Measurements from ENCODE around the gene PEAR1. TPM values are rescaled to one million over a fixed set of nuclear protein-coding genes. Genes with fewer than 3 reads are reported as not detected.
"Not testable (repeated sequence)": the region's sequence is repeated elsewhere in the genome, so short reads cannot be mapped to it uniquely, and the experiment has no call there.

Gene PEAR1
- total RNA-seq, 1 donor from 2014 or later: 3.9 TPM

DNA sequence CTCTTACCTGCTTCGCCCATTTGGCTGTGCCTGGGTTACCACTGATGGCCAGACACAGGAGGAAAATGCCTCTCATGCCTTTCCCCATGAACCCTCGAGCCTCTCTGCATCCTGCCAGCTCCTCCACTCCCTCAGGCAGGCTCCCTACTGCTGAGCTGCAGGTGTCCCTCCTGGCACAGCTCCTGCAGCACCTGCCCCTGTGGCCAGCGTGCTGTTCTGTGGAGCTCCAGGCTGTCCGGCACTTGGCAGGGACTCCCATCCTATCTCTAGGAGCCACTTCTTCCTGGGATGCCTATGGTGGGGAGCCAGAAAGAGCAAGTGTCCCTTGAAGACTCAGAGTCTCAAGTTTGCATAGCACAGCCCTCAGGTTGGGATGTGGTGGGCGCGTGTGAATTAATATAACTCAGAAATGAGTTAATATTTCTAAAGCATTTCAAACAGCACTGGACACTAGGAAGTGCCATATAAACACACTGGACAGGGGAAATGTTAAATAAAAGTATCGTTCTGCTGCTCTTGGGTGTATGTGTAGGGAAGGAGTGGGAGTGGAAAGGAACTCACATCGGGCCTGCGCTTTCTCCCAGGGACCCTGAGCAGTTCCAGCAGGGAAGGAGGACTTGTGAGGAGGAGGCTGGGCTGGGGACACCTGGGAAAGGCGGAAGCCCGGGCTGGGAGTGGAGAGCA, 29.6 kb downstream of the PEAR1 start:
- DNase-seq (ENCODE audit: low read depth): no peak

DNA sequence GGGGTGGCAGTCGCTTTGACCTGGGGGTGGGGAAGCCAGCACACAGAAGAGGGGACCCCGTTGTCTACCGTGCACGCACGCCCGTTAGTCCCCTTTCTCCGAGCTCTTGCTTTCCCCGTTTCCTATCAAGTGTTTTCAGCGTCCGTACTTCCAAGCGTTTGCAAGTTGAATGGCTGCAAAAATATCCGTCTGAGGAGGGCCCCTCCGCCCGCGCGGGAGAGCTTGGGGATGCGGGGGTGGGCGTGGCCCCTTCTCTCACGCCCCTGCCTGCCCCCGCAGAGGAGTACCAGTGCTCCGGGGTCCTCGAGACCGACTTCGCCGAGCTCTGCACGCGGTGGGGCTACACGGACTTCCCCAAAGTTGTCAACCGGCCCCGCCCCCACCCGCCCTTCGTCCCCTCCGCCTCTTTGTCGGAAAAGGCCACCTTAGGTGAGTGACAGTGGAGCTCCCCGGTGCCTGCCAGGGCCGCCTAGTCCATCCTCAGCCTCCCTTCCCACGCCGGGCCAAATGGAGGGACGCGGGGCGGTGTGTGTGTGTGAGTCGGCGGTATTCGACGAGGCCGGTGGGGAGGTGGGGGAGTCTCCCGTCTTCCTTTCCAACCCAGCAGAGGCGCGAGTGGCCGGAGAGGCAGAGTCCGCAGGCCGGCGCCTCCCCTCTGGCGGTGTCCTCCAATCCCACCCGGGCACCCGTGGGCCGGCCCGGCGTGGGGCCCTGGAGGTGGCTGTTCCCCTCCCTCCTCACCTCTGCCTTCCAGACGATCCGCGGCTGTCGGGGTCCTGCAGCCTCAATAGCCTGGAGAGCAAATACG, 30.4 kb downstream of the PEAR1 start:
- DNase-seq (ENCODE audit: low read depth): no peak

DNA sequence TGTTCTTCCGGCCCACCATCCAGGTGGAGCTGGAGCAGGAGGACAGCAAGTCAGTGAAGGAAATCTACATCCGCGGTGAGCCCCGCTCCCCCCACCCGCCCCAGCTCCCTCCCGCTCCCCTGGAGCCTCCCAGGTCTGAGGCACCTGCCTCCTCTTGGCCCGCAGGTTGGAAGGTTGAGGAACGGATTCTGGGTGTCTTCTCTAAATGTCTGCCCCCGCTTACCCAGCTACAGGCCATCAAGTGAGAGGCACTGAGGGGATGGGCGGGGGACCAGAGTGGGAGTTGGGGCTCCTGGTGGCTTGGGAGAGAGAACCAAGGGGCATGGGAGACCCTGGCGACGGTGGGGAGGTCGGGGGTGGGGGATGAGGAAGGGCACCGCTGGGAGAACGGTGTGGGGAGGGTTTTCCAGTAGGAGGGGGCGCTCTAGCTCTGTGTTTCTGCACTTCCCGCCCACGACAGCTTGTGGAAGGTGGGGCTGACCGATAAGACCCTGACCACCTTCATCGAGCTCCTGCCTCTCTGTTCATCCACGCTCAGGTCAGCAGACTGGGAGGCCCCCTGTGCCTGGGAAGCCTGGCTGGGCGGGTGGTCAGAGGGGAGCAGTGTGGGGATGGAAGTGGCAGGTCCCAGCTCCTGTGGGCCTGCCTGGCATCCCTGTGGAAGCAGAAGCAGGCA, 31.1 kb downstream of the PEAR1 start:
- no peak for DNase-seq (ENCODE audit: low read depth)

DNA sequence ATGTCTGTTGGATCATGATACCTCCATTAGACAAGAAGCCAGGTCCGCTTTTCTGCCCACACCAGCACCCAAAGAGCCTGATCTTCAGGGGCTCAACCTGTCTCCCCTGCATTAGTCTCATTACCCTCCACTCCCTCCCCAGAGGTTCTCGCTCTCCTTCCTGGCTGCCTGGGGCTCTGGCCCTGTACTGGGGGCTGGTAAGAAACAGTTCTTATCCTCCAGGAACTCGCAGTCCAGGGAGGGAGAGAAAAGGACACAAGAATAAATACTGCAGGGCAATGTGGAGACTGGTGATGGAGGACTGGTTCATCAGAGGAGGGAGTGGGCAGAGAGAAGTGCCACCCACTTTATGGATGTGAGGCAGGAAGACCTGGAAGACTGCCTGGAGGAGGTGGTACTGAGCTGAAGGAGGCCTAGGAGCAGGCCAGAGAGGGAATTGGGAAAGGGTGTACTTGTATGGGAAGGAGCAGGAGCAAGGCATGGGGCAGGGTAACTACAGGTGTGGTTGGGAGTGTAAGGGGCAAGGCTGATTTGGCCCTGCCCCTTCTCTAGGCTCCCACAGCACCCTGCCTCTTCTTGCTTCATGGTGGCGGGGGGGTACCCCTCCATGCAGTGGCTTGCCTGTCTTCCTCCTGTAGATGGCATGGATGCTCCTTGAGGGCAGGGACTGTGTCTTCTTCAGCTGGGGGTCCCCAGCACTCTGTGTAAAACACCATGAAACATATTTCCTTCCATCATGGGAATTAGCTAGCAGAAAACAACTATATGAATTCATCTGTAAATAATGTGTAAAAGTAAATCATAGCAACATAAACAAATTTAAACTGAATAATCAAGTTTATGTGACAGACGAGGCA, 31.9 kb downstream of the PEAR1 start:
- no peak for DNase-seq (ENCODE audit: low read depth)

DNA sequence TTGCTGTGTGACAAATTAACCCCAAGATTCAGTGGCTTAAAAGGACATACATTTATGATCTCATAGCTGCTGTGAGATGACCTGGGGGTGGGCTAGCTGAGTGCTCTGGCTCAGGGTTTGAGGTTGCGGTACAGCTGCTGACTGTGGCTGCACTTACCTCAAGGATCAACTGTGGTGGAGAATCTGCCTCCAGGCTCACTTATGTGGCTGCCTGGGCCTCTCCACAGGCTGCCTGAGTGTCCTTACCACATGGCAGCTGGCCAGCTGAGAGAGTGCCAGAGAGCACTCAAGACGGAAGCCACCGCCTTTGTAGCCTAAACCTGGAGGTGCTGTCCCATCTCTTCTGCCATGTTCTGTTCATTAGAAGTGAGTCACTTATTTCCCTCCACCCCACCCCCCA, 32.7 kb downstream of the PEAR1 start:
- peak; percentile 45 for DNase-seq (ENCODE audit: low read depth)

DNA sequence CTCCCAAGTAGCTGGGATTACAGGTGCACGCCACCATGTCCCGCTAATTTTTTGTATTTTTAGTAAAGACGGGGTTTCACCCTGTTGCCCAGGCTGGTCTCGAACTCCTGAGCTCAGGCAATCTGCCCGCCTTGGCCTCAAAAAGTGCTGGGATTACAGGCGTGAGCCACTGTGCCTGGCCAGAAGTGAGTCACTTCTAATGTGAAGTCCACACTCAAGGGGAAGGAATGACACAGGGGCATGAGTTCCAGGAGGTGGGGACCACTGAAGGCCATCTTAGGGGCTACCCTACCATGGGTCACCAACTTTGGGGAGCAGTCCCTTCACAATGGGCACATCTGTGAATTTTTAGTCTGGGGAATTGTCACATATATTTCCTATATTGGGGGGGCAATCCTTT, 33.2 kb downstream of the PEAR1 start:
- DNase-seq (ENCODE audit: low read depth): not testable (repeated sequence)

DNA sequence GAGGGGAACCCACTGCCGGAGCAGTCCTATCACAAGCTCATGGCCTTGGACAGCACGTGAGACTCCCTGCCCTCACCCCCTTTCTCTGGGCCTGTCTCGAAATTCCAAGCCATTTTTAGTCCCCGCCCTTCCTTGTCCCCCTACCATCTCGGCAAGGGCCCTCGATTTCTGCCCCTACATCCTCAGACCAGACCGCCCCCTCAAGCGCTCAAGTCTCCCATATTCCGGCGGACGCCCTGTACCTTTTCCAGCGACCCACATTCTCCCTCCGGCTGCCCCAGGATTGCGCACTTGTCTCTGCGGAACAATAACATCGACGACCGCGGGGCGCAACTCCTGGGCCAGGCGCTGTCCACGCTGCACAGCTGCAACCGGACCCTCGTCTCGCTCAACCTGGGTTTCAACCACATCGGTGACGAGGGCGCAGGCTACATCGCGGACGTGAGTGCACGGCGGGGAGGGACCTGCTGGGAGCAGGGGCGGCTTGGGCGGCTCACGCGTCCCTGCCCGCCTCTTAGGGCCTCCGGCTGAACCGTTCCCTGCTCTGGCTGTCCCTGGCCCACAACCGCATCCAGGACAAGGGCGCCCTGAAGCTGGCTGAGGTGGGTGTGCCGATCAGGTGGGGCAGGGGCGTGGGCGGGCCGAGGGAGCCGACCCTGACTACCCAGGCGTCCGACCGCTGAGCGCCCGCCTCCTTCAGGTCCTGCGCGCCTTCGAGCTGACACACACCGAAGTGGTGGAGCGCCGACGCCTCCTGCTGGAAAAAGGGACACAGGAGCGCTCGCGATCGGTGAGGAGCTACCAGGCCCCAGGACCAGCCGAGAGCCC, 33.9 kb downstream of the PEAR1 start:
- DNase-seq (ENCODE audit: low read depth): peak; percentile 36

DNA sequence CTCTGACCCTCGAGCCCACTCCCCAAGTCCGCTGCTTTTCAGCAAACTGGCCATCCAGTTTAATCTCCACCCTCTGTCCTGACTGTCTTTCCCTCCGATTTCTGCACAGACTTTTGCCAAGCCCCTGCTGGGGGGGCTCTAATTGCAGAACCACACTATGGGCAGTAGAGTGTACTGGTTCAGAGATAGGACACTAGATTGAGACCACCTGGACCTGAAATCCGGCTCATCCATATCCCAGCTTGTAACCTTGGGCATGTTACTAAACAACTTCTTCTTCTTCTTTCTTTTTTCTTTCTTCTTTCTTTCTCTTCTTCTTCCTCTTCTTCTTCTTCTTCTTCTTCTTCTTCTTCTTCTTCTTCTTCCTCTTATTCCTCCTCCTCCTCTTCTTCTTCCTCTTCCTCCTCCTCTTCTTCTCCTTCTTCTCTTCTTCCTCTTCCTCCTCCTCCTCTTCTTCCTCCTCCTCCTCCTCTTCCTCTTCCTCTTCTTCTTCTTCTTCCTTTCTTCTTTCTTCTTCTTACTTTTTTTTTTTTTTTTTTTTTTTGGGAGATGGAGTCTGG, 34.6 kb downstream of the PEAR1 start:
- no peak for DNase-seq (ENCODE audit: low read depth)

DNA sequence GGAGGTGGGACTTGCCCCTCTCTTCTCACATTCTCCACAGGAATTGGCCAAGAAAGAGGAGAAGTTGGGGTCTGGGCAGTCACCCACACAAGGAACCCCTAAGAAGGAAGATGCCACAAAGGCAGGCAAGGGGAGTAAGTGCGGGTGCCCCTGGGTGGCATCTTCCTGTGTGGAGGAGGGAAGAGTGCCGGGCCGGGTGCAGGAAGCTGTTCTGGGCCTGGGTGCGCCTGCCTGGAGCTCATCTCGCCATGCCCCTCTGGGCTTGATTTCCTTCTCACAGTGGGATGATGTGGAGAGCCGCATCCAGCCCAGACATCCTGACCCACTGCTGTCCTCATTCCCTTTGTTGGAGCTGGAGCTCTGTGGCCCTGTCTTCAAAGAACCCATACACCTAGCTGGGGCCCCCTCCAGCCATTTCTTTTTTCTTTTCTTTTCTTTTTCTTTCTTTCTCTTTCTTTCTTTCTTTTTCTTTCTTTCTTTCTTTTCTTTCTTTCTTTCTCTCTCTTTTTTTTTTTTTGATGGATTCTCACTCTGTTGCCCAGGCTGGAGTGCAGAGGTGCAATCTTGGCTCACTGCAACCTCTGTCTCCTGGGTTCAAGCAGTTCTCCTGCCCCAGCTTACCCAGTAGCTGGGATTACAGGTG, 36.2 kb downstream of the PEAR1 start:
- DNase-seq (ENCODE audit: low read depth): no peak

DNA sequence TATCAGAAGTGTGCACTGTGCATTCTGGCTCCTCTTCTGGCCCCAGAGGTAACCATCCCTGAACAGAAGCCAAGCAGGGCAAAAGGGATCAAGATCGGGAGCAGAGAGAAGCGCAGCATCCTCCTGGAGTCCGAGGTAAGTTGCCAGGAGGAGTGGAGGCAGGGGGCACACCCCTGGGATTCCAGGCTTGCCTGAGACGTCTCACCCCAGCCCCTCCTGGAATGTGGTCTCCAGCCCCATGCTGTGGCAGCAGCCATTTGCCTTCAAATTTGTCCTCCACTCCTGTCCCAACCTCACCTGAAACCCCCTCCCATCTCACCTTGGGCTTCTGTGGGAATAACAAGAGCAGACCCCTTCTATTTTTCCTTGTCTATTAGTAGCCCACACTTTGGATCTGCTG, 37.0 kb downstream of the PEAR1 start:
- DNase-seq (ENCODE audit: low read depth): no peak

DNA sequence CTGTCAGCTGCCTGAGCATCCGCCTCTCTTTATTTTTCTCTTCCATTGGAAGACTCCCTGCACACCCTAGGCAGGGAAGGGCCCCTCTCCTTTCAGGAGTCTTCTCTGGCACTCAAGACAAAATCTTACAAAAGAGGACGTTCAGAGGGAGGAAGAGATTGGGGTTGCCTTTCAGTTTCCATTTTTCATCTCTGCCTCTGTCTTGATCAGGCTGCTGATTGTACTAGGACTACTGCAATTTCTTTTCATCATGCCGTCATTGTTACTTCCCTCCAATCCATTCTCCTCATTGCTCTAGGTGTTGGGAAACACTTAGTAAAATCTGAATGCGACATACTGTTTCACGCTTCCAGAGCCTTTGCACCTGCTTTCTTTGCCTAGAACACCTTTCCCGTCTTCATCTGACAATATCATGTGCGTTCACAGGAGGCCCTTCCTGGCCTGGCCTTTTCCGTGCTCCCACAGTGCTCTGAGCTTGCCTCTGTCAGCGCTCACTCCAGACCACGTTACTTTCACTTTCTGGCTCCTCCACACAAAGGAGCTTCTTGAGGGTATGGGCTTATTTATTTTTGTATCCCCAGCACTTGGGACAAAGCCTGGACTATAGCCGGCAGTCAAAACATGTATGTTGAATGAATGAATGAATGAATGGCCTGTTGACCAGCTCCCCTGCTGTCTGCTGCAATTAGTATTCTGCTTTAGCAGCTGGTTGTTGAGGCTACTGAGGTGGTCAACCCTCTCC, 37.9 kb downstream of the PEAR1 start:
- DNase-seq (ENCODE audit: low read depth): no peak

DNA sequence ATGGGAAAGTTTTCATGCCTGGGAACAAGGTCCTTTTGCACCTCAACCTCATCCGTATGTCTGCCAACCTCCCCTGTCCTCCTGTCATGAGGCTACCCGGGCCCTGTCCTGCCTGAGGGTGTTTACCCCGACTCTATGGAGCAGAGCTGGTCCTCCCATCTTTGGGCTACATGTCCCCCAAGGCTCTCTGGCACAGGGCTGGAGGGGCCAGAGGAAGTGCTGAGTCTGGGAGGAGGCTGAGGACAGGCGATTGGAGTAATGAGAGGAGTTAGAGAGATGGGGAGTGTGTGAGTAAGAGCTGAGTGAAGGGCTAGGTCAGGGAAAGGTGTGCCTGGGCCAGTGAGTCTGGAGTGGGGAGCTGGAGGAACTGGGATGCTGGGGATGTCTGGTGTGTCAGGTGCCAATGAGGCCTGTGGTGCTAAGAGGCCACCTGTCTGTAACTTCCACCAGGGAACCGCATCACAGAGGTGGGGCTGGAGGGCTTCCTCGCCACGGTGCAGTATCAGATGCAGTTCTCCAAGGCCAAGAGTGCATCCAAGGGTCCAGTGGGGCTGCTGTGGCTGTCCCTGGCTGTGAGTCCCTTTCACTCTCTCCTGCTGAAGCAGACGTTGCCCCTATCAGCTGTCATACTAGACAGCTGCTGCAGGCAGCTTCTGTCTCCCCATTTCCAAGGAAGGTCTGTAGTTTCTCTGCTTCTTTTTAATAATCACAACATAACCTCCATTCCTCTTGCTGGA, 38.6 kb downstream of the PEAR1 start:
- no peak for DNase-seq (ENCODE audit: low read depth)

DNA sequence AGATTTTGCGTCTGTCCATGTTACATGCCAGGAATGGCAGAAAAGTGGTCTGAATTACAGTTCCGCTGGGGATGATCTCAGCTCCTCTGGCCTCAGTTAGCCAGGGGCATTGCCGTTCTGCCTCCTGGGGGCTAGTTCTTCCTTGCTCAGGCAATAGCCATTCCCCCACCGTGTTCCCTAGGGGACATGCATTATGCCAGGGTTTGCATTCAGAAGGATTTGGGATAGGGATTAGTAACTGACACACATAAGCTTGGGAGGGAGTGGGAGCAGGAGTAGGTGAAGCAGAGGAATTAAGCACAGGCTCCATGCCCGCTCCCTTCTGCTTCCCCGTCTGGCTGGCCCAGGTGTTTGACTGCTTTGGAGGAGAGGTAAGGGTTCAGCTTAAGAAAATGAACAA, 39.6 kb downstream of the PEAR1 start:
- no peak for DNase-seq (ENCODE audit: low read depth)

DNA sequence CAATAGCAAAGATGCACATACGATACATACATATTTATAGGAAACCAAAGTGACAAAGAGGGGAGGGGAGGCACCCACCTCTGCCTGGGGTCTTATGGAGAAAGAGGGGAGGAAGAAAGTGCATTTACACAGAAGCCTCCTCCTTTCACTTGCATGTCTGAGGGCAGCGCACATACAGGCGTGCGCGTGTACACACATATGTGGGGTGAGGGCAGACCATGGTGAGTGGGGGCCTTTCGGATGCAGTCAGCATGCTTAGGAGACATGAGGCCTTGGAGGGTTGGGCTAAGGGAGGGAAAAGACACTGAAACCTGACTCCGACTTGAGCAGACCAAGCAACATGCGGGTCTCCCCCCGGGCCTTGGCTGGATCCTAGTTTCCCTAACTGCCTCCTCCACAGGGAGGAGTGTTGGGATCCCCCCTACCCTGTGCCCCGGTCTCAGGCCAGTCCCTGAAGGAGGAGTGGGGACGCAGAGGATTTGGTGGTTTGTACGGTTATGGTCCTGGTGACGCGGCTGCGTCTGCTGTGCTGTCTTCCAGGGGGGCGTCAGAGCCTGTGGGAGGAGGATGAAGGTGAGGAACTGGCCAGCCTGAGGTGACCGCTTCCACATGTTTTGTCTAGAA, 42.1 kb downstream of the PEAR1 start:
- DNase-seq (ENCODE audit: low read depth): no peak

DNA sequence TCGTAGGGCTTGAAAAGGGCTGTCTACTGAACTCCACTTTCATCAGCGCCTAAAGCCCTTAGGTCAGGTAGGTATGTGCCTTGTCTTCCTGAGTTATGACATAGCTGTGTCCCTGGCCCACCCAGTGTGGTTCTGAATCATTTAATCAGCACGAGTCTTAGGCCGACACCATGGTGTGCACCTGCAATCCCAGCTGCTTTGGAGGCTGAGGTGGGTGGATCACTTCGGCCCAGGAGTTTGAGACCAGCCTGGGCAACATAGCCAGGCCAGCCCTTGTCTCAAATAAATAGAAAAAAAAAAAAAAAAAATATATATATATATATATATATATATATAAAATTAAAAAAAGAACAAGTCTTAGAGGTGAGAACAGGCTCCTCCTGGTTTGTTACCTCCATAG, 42.7 kb downstream of the PEAR1 start:
- no peak for DNase-seq (ENCODE audit: low read depth)

DNA sequence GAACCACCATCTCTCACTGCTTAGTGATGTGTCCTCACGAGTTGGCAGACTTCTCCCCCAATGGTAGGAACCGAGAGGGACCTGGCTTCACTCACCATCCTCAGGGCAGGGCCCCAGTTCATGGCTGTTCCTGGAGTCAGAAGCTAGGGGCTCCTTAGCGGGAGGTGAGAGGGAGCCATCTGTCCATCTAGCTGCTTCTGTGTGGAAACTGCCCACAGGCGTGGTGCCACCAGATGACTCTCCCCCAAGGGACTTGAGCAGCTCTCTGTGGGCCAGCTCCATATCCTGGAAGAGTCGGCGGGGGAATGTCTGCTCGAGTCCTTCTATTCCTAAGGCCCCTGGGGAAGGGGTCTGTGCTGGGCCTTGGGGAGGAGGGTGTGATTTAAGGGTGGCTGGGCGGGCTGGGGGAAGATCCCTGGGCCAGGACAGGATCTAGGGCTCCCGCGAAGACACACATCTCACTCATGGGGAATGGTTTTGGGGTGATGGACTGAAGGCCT, 43.3 kb downstream of the PEAR1 start:
- DNase-seq (ENCODE audit: low read depth): no peak

DNA sequence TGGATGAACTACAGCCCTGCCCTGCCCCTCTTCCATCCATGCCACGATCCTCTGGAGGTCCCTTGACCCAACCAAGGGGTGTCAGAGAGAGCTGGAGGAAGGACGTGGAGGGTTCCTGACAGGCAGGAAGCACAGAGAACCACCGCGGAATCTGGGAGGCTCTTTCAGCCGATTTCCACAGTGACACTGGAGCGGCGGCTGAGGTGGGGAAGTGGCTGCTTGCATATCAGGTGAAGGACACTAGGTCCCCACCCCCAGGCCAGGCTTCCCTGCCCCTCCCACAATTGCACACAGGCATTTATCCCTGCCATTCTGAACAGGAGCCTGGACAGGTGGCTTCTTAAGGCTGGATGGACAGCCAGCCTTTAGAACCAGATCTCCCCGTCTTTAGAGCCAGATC, 44.4 kb downstream of the PEAR1 start:
- DNase-seq (ENCODE audit: low read depth): no peak

DNA sequence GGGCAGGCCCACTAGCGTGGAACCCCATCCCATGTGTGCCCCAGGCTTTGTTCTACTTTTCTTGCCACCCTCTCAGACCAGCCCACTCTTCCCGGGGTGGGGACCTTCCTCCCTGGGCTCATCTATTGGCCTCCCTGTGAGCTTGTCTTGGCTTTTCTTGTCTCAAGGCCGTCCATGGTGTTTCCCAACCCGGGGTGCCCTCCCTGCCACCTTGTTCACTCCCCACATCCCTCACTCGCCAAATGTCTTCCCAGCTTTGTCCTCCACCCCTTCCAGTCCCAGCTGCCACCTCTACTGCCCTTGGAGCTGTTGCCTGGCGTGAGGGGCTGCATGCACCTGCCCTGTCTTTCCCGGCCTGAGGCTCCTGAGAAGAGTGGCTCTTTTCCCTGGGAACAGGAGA, 45.3 kb downstream of the PEAR1 start:
- DNase-seq (ENCODE audit: low read depth): no peak
